GM18951 (cell line): ENCODE results near the gene DTNBP1.

ENCODE experiments used
- POLR2A ChIP-seq: IDR thresholded peaks from 4 replicates; pipeline ENCODE4 v1.6.1; 2011; ENCODE audit warnings: mild to moderate bottlenecking; ENCODE audit not compliant: insufficient read length, insufficient read depth; ENCODE audit errors: extremely low read depth
- in situ Hi-C: fragments of 300-500 bp; cut with MboI; formaldehyde crosslinking; loops from one replicate; pipeline ENCODE4 v1.12.0; 2022; ENCODE audit warnings: low sequenced_read_pairs, mixed read lengths, inconsistent platforms; ENCODE audit not compliant: unreplicated experiment

The DTNBP1 gene

GRCh38 chr6:15476631-15477380, 186.0 kb downstream of the DTNBP1 start:
- in situ Hi-C loops: no loop called here
- no peak for TF ChIP-seq POLR2A

- in situ Hi-C loops: no loop called here
- TF ChIP-seq POLR2A: no peak
Observed at GRCh38 chr6:15475872-15476271, 187.0 kb downstream of the DTNBP1 start.

GRCh38 chr6:15475261-15475660, 187.6 kb downstream of the DTNBP1 start:
- TF ChIP-seq POLR2A: no peak
- in situ Hi-C loops: no loop called here

- in situ Hi-C loops: no loop called here
- no peak for TF ChIP-seq POLR2A
Observed at GRCh38 chr6:15474196-15474595, 188.6 kb downstream of the DTNBP1 start.

- in situ Hi-C loops: no loop called here
- TF ChIP-seq POLR2A: no peak
Observed at GRCh38 chr6:15473741-15474161, 189.1 kb downstream of the DTNBP1 start.

- no peak for TF ChIP-seq POLR2A
- in situ Hi-C loops: no loop called here
Observed at GRCh38 chr6:15473174-15473573, 189.7 kb downstream of the DTNBP1 start.
